GM18511 (cell line): ENCODE results near the gene DAG1.
"Not testable (repeated sequence)": the region's sequence is repeated elsewhere in the genome, so short reads cannot be mapped to it uniquely, and the experiment has no call there.

Experiments used
- ATAC-seq: cut with Tn5 transposase; IDR thresholded peaks from one replicate; pipeline ENCODE4 v1.9.1; 2021; ENCODE audit warnings: mild to moderate bottlenecking, moderate library complexity; ENCODE audit not compliant: unreplicated experiment

The DAG1 gene

GRCh38 chr3:49469037-49469935, 781 bp upstream of the DAG1 start:
- ATAC-seq = no peak

DNA sequence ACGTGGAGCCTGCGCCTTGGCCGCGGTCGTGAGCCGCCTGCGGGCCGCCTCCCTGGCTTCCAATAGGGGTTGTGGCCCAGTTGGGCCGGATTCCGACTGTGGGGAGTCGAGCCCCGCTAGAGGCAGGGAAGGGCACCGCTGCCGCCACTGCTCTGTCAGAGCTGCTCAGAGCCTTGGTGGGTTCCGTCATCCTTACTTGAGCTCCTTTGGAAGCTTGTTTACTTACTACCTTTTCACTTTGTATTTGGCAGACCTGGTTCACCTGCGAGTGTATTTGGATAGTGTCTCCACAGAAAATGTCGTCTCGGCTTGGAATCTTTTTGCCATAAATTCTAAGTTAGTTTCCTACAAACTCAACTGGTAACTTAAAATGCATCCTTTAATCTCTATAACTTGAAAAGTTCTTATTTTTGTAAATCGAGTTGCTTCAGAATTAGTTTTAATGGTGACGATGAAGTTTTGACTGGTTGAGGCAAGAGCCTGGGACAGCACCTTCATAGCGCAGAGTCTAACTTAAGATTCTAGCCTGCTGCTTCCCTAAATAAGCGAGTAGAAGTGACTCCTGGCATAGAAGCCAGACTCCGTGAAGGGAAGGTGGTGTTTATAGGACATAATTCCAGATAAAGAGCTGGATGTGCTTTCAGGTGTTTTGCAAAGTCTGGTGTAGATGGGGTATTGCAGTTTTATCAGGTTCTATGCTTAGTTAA, 800 bp downstream of the DAG1 start:
- ATAC-seq = peak; percentile 32

DNA sequence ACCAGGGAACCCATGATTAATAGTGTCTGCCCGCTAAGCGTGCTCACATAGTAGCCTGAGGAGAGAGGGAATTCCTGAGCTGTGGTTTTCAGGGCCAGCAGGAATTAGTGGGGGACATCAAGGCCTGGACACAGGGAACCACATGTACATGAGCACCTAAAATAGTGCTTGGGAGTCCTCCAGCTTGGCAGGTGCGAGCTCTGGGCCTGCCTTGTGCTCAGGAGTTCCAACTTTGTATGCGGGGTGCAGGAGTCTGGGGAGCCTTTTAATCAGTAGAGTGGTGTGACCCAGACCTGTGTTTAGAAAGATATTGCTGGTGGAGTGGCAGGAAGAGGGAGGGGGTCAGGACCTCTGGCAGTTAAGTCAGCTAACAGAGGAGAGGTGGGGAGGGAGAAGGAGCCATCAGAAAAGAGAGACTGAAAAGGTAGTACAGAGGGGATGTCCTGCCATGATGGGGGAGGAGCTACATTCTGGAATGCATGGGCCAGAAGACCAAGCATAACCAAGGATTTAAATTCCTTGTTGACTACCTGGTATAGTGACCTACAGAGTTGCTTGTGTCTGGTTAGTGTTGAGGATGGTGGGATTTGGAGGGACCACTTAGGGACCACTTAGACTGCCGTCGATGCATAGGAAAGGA, 1.9 kb downstream of the DAG1 start:
- ATAC-seq = no peak

DNA sequence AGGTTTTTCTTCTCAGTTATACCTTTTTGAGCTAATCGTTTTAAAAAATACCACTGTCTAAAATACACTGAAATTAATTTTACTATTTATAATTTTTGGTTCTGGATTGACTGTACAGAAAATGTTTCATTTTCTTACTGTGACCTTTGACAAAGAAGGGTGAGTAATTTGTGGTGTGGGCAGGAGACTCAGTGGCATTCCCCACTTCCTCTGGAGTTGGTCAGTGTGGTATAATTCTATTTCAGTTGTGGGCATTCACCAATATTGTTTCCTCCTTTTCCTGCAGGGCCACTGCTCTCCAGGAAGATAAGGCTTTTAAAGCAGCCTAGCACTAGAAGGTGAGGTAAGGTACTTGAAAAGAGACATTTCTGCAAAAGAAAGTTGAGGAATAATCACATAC, 6.5 kb downstream of the DAG1 start:
- peak; percentile 48 for ATAC-seq

- no peak for ATAC-seq
Observed at GRCh38 chr3:49482766-49483165, 12.7 kb downstream of the DAG1 start.

DNA sequence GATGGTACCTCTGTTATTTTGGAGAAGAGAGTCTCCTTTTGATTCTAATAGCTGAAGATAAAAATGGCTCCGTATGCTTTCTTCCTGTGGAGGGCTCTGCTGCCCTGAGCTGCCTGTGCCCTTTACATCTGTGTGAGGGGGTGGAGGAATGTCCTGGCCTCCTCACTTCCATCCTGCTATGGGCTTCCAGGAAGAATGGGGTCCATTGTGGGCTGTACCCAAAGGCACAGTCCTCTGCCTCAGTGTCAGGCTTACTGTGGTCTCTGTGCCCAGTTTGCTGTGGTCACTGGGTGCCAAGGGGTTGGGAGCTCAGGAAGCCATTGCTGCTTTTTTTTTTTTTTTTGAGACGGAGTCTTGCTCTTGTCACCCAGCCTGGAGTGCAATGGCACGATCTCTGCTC, 14.4 kb downstream of the DAG1 start:
- ATAC-seq = no peak

GRCh38 chr3:49489247-49489646, 19.2 kb downstream of the DAG1 start:
- no peak for ATAC-seq

- no peak for ATAC-seq
Observed at GRCh38 chr3:49492969-49493368, 22.9 kb downstream of the DAG1 start.

GRCh38 chr3:49493901-49494300, 23.8 kb downstream of the DAG1 start:
- no peak for ATAC-seq

GRCh38 chr3:49495023-49495422, 25.0 kb downstream of the DAG1 start:
- ATAC-seq = no peak

GRCh38 chr3:49496845-49497244, 26.8 kb downstream of the DAG1 start:
- ATAC-seq = not testable (repeated sequence)

- no peak for ATAC-seq
Observed at GRCh38 chr3:49497606-49498005, 27.5 kb downstream of the DAG1 start.

GRCh38 chr3:49498239-49498638, 28.2 kb downstream of the DAG1 start:
- ATAC-seq = no peak

- ATAC-seq = no peak
Observed at GRCh38 chr3:49498648-49499047, 28.6 kb downstream of the DAG1 start.

DNA sequence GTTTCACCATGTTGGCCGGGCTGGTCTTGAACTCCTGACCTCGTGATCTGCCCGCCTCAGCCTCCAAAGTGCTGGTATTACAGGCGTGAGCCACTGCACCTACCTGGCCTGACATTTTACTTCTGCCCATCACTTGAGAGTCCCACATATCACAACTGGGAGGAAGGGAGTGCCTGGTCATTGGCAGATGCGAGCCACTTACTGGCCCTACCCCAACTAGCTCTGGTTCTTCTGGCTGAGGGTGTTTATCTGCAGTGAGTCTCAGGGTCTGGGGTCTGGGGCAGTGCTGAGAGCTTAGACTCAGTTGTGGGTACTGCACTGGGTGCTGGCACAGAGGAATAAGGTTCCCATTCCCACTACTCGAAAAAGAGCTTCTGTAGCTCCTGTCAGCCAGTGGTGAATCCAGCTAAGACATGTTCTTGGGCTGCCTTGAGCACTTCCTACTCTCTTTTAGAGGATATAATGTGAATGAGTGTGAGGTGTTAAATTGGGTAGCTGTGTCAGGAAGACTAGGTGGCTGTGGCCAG, 30.2 kb downstream of the DAG1 start:
- ATAC-seq = no peak

GRCh38 chr3:49500732-49501609, 30.9 kb downstream of the DAG1 start:
- ATAC-seq = no peak

DNA sequence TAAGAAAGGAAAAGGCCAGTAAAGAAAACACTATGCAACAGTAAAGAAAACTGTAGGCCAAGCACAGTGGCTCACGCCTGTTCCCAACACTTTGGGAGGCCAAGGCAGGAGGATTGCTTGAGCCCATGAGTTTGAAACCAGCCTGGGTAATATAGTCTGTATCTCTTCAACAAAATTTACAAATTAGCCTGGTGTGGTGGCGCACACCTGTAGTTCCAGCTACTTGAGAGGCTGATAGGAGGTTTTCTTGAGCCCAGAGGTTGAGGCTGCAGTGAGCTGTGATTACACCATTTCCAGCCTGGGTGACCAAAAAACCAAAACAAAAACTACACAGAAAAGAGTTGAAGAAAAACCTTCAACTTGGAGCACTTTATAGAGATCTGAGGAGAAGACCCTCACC, 31.8 kb downstream of the DAG1 start:
- no peak for ATAC-seq

GRCh38 chr3:49506906-49507305, 36.8 kb downstream of the DAG1 start:
- no peak for ATAC-seq

DNA sequence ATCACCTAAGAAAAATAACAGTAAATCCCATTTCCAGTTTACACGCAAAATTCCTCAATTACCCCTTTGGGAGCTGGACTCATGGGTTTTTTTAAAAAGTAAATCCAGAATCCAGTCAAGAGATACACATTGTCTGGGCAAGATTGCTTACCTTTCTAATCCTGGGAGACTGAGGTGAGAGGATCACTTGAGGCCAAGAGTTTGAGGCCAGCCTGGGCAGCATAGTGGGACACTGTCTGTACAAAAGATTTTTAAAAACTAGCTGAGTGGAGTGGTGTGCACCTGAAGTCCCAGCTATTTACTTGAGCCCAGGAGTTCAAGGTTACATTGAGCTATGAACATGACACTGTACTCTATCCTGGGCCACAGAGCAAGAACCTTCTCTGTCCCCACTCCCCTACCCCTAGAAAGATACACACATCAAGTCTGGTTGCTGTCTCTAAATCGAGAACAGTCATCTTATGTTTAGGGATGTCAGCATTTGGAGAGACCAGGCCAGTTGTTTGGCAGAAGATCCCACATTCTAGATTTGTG, 39.0 kb downstream of the DAG1 start:
- no peak for ATAC-seq

DNA sequence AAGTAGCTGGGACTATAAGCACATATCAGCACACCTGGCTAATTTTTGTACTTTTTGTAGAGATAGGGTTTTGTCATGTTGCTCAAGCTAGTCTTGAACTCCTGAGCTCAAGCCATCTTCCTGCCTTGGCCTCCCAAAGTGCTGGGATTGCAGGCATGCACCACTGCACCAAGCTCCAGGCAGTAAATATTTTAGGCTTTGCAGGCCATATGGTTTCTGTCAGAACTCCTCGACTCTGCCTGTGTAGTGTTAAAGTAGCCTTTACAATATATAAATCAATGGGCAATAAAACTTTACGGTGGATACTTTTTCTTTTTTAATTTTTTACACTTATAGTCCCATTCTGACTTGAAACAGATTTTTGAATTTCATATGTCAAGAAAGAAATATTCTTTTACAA, 41.6 kb downstream of the DAG1 start:
- ATAC-seq = no peak
